H9 (cell line): ENCODE data around the gene SRC. TPM values are rescaled to one million over a fixed set of nuclear protein-coding genes. Genes with fewer than 3 reads are reported as not detected.

Experiments
- DNase-seq: peaks from one replicate; pipeline ENCODE4 v3.0.0-alpha.2; 2017
- H2AFZ ChIP-seq: one replicate; pipeline ENCODE4 v1.6.1; 2013; ENCODE audit warnings: mild to moderate bottlenecking, low read length, control low read depth, moderate library complexity
- H2AK5ac ChIP-seq: 2 replicates; pipeline ENCODE4 v1.6.1; 2013; ENCODE audit warnings: low read length, control low read depth, mixed read lengths; ENCODE audit not compliant: insufficient read length
- H2BK120ac ChIP-seq: one replicate; pipeline ENCODE4 v1.6.1; 2013; ENCODE audit warnings: low read depth, mild to moderate bottlenecking, low read length, control low read depth, inconsistent platforms; ENCODE audit not compliant: poor library complexity, severe bottlenecking
- H2BK12ac ChIP-seq: 2 replicates; pipeline ENCODE4 v1.6.1; 2013; ENCODE audit warnings: low read length, control low read depth, mixed read lengths, low read depth; ENCODE audit not compliant: insufficient read length
- H2BK15ac ChIP-seq: 2 replicates; pipeline ENCODE4 v1.6.1; 2013; ENCODE audit warnings: low read depth, low read length, control low read depth
- H2BK20ac ChIP-seq: one replicate; pipeline ENCODE4 v1.6.1; 2013; ENCODE audit warnings: low read depth, mild to moderate bottlenecking, low read length, control low read depth, inconsistent platforms; ENCODE audit not compliant: poor library complexity, severe bottlenecking
- H2BK5ac ChIP-seq: 2 replicates; pipeline ENCODE4 v1.6.1; 2013; ENCODE audit warnings: low read length, control low read depth, mixed read lengths; ENCODE audit not compliant: insufficient read length
- H3K14ac ChIP-seq: 2 replicates; pipeline ENCODE4 v1.6.1; 2013; ENCODE audit warnings: low read length, control low read depth; ENCODE audit not compliant: insufficient read depth
- H3K18ac ChIP-seq: 2 replicates; pipeline ENCODE4 v1.6.1; 2013; ENCODE audit warnings: low read depth, mild to moderate bottlenecking, mixed read lengths, low read length, control low read depth; ENCODE audit not compliant: insufficient read length
- H3K23ac ChIP-seq: 2 replicates; pipeline ENCODE4 v1.6.1; 2013; ENCODE audit warnings: low read length, control low read depth, mixed read lengths, low read depth; ENCODE audit not compliant: insufficient read length
- H3K23me2 ChIP-seq: 2 replicates; pipeline ENCODE4 v1.6.1; 2013; ENCODE audit warnings: low read depth, mild to moderate bottlenecking, mixed read lengths, low read length, control low read depth; ENCODE audit not compliant: insufficient read length, poor library complexity, severe bottlenecking
- H3K27ac ChIP-seq: 2 replicates; pipeline ENCODE4 v1.5.1; 2013; ENCODE audit warnings: low read length, control low read depth, mixed read lengths, low read depth; ENCODE audit not compliant: insufficient read length
- H3K27me3 ChIP-seq: 2 replicates; pipeline ENCODE4 v1.6.1; 2013; ENCODE audit warnings: low read length, control low read depth, inconsistent platforms; ENCODE audit not compliant: insufficient read depth
- H3K4ac ChIP-seq: 2 replicates; pipeline ENCODE4 v1.6.1; 2013; ENCODE audit warnings: low read depth, mild to moderate bottlenecking, control low read depth, inconsistent platforms, low read length, moderate library complexity
- H3K4me1 ChIP-seq: 2 replicates; pipeline ENCODE4 v1.6.1; 2013; ENCODE audit warnings: low read length, control low read depth, inconsistent platforms; ENCODE audit not compliant: insufficient read depth
- H3K4me2 ChIP-seq: 2 replicates; pipeline ENCODE4 v1.6.1; 2013; ENCODE audit warnings: low read length, control low read depth, mixed read lengths; ENCODE audit not compliant: insufficient read length, insufficient read depth
- H3K56ac ChIP-seq: 2 replicates; pipeline ENCODE4 v1.6.1; 2013; ENCODE audit warnings: low read depth, mild to moderate bottlenecking, mixed read lengths, low read length, control low read depth; ENCODE audit not compliant: insufficient read length
- H3K79me1 ChIP-seq: 2 replicates; pipeline ENCODE4 v1.6.1; 2013; ENCODE audit warnings: low read depth, mild to moderate bottlenecking, moderate library complexity, low read length, control low read depth, inconsistent platforms; ENCODE audit not compliant: insufficient read depth, poor library complexity, severe bottlenecking
- H3K79me2 ChIP-seq: 2 replicates; pipeline ENCODE4 v1.6.1; 2013; ENCODE audit warnings: low read length, control low read depth, inconsistent platforms; ENCODE audit not compliant: insufficient read depth
- H3K9ac ChIP-seq: 2 replicates; pipeline ENCODE4 v1.6.1; 2013; ENCODE audit warnings: low read length, control low read depth, mixed read lengths; ENCODE audit not compliant: insufficient read length; ENCODE audit errors: extremely low read depth
- H3K9me3 ChIP-seq: one replicate; pipeline ENCODE4 v1.6.1; 2013; ENCODE audit warnings: low read depth, low read length, inconsistent platforms; ENCODE audit not compliant: control insufficient read depth
- H3T11ph ChIP-seq: one replicate; pipeline ENCODE4 v1.6.1; 2013; ENCODE audit warnings: mild to moderate bottlenecking, low read length, control low read depth, inconsistent platforms
- H4K20me1 ChIP-seq: one replicate; pipeline ENCODE4 v1.6.1; 2013; ENCODE audit not compliant: control insufficient read depth, insufficient read length, insufficient read depth
- H4K5ac ChIP-seq: 2 replicates; pipeline ENCODE4 v1.6.1; 2013; ENCODE audit warnings: low read depth, mild to moderate bottlenecking, mixed read lengths, low read length, control low read depth; ENCODE audit not compliant: insufficient read length
- H4K8ac ChIP-seq: replicated peaks from 2 replicates; pipeline ENCODE4 v1.6.1; 2013; ENCODE audit warnings: low read length, control low read depth, mixed read lengths, low read depth; ENCODE audit not compliant: insufficient read length
- H4K91ac ChIP-seq: 2 replicates; pipeline ENCODE4 v1.6.1; 2013; ENCODE audit warnings: low read depth, mild to moderate bottlenecking, moderate library complexity, mixed read lengths, low read length, control low read depth; ENCODE audit not compliant: insufficient read length
- H3K27ac Mint-ChIP-seq, 3 experiments: 2 replicates in 2 of 3; 3 replicates in 1 of 3; pipeline ENCODE4 v1.8.0; 2020 to 2021; ENCODE audit warnings: mixed read lengths in 3 of 3, mild to moderate bottlenecking in 1 of 3, moderate library complexity in 1 of 3
- H3K27me3 Mint-ChIP-seq: 2 replicates; pipeline ENCODE4 v1.8.0; 2021; ENCODE audit warnings: low read depth, mild to moderate bottlenecking, moderate library complexity, mixed read lengths
- H3K36me3 Mint-ChIP-seq, 3 experiments: 2 replicates in 2 of 3; 3 replicates in 1 of 3; pipeline ENCODE4 v1.8.0; 2020 to 2021; ENCODE audit warnings: low read depth in 3 of 3, mixed read lengths in 3 of 3; ENCODE audit not compliant: insufficient read depth in 1 of 3
- H3K4me1 Mint-ChIP-seq, 2 experiments: 2 replicates each; pipeline ENCODE4 v1.8.0; 2020; ENCODE audit warnings: mixed read lengths in 2 of 2
- H3K4me3 Mint-ChIP-seq, 2 experiments: 2 replicates in 1 of 2; 3 replicates in 1 of 2; pipeline ENCODE4 v1.8.0; 2020 to 2021; ENCODE audit warnings: mild to moderate bottlenecking in 2 of 2, mixed read lengths in 2 of 2, moderate library complexity in 1 of 2
- H3K9me3 Mint-ChIP-seq, 2 experiments: 2 replicates in 1 of 2; 3 replicates in 1 of 2; pipeline ENCODE4 v1.8.0; 2020; ENCODE audit warnings: mild to moderate bottlenecking in 2 of 2, mixed read lengths in 2 of 2, moderate library complexity in 1 of 2
- WGBS: extraction: QIAGEN DNeasy Blood & Tissue Kit; methylation state at CpG from one replicate; pipeline ENCODE4 v1.1.7; 2013; ENCODE audit warnings: missing lambda C conversion rate, low lambda C conversion rate, mixed read lengths; ENCODE audit not compliant: insufficient read length; ENCODE audit errors: extremely low coverage; 5-methylcytosine and 5-hydroxymethylcytosine counted together
- total RNA-seq: library from RNA; stranded (reverse); gene quantifications from 2 replicates; pipeline ENCODE4 v1.2.1, GENCODE V29; 2021
- TF ChIP-seq, protein P1 (sequence below): fragments of 200-600 bp; sonication (generic); conservative IDR thresholded peaks from 3 replicates; pipeline ENCODE4 v1.8.0; 2021; ENCODE audit warnings: antibody characterized with exemption, mild to moderate bottlenecking

SRC gene
- total RNA-seq, 1 experiment from 2014 or later, result 44.5 TPM

DNA sequence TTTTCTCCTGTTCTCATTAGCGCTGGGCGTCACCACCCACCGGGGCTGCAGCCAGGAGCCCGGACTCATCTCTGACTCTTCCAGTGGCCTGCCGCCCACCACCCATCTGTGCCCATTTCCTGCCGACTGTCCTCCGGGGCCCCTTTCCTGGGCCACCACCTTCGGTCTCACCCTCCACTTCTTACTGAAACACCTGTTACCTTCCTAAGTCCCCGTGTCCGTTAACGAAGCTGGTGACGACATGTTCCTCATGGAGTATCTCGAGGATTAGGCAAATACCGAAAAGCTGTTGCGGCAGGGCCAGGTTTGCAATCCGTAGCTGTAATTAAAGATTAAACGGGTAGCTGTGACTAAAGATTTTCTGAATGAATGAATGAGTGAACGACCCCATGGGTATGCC, 80.2 kb downstream of the SRC start:
- Histone ChIP-seq H3T11ph (no peak overlapping the region), H3K14ac (no peak overlapping the region), H3K23ac (no peak overlapping the region), H3K9ac (no peak overlapping the region), H3K18ac (no peak overlapping the region), H3K27me3 (no peaks in the 10 kb centered on the region), H2AK5ac (no peak overlapping the region), H2BK15ac (no peak overlapping the region), H3K79me1 (no peaks in the 10 kb centered on the region), H3K9me3 (no peaks in the 10 kb centered on the region), H4K5ac (no peak overlapping the region), H2BK20ac (no peak overlapping the region), H3K79me2 (no peaks in the 10 kb centered on the region), H2BK12ac (no peak overlapping the region), H3K23me2 (no peaks in the 10 kb centered on the region), H4K91ac (no peak overlapping the region), H4K8ac (no peak overlapping the region), H3K56ac (no peak overlapping the region), H2BK5ac (no peak overlapping the region), H3K4me1 (peaks cover 2% of the 10 kb centered on the region; the same call in 1 of the 2 replicates), H3K4ac (no peak overlapping the region), H4K20me1 (no peaks in the 10 kb centered on the region), H2AFZ (no peak overlapping the region), H3K4me2 (no peak overlapping the region), H2BK120ac (no peak overlapping the region), H3K27ac (no peak overlapping the region)
- Mint-ChIP-seq H3K4me3 (no peak overlapping the region), H3K9me3 (no peaks in the 10 kb centered on the region), H3K27me3 (peaks cover 17% of the 10 kb centered on the region), H3K36me3 (no peaks in the 10 kb centered on the region), H3K4me1 (peaks cover 18 to 21% of the 10 kb centered on the region in 2 experiments), H3K27ac (no peak overlapping the region)
- no CpG with 5 or more reads among the region's 18 CpGs for WGBS
- TF ChIP-seq, protein P1, sequence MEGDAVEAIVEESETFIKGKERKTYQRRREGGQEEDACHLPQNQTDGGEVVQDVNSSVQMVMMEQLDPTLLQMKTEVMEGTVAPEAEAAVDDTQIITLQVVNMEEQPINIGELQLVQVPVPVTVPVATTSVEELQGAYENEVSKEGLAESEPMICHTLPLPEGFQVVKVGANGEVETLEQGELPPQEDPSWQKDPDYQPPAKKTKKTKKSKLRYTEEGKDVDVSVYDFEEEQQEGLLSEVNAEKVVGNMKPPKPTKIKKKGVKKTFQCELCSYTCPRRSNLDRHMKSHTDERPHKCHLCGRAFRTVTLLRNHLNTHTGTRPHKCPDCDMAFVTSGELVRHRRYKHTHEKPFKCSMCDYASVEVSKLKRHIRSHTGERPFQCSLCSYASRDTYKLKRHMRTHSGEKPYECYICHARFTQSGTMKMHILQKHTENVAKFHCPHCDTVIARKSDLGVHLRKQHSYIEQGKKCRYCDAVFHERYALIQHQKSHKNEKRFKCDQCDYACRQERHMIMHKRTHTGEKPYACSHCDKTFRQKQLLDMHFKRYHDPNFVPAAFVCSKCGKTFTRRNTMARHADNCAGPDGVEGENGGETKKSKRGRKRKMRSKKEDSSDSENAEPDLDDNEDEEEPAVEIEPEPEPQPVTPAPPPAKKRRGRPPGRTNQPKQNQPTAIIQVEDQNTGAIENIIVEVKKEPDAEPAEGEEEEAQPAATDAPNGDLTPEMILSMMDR, result no peak
- no peak for DNase-seq
